MM.1S (cell line): ENCODE data around the gene LMOD3.

ENCODE experiments used
- CTCF ChIP-seq: fragments of 300-600 bp; sonication (generic); IDR thresholded peaks from 2 replicates; pipeline ENCODE4 v1.5.1; 2016; ENCODE audit warnings: antibody characterized with exemption, low read length, mixed read lengths
- EZH2 ChIP-seq: fragments of 300-600 bp; sonication (generic); optimal IDR thresholded peaks from 2 replicates; pipeline ENCODE3; 2017; ENCODE audit warnings: low read depth, mild to moderate bottlenecking, antibody characterized with exemption, low read length, mixed read lengths
- EZH2phosphoT487 ChIP-seq: fragments of 300-600 bp; sonication (generic); IDR thresholded peaks from 2 replicates; pipeline ENCODE4 v1.6.1; 2018; ENCODE audit warnings: antibody characterized with exemption, low read length

- no peak for TF ChIP-seq CTCF
- TF ChIP-seq EZH2, result no peak
- TF ChIP-seq EZH2phosphoT487, result no peak
Measured at GRCh38 chr3:69116162-69116561, 6.2 kb downstream of the LMOD3 start.
